Astrocyte of the cerebellum (primary cell): Measurements from ENCODE around the gene YBEY.

Experiments used
- DNase-seq: peaks from one replicate; pipeline ENCODE4 v3.0.0-alpha.2; 2011; ENCODE audit warnings: low read depth
- H3K4me3 ChIP-seq: 2 replicates; pipeline ENCODE4 v1.5.1; 2011; ENCODE audit warnings: mild to moderate bottlenecking, low read depth, low read length, moderate library complexity
- in situ Hi-C: cut with HindIII; loops from 2 replicates; pipeline ENCODE4 v1.10.0; 2017; ENCODE audit warnings: low sequenced_read_pairs
- TF ChIP-seq, protein P1 (sequence below): IDR thresholded peaks from 2 replicates; pipeline ENCODE4 v1.5.1; 2012; ENCODE audit warnings: low read length, low read depth, moderate library complexity, mild to moderate bottlenecking; ENCODE audit errors: missing control alignments

YBEY gene

DNA sequence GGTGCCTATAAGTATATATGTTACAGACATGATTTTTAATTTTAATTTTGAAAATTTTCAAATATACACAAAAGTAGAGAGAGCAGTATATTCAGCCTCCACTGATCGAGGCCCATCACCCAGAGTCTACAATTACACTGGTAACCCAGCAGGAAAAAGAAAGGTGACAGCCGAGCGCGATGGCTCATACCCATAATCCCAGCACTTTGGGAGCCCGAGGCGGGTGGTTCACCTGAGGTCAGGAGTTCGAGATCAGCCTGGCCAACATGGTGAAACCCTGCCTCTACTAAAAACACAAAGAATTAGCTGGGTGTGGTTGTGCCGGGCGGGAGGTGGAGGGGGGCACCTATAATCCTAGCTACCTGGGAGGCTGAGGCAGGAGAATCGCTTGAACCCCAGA lies 1.4 kb downstream of the YBEY start:
- in situ Hi-C loops = no loop called here
- no peak for DNase-seq
- TF ChIP-seq, protein P1, sequence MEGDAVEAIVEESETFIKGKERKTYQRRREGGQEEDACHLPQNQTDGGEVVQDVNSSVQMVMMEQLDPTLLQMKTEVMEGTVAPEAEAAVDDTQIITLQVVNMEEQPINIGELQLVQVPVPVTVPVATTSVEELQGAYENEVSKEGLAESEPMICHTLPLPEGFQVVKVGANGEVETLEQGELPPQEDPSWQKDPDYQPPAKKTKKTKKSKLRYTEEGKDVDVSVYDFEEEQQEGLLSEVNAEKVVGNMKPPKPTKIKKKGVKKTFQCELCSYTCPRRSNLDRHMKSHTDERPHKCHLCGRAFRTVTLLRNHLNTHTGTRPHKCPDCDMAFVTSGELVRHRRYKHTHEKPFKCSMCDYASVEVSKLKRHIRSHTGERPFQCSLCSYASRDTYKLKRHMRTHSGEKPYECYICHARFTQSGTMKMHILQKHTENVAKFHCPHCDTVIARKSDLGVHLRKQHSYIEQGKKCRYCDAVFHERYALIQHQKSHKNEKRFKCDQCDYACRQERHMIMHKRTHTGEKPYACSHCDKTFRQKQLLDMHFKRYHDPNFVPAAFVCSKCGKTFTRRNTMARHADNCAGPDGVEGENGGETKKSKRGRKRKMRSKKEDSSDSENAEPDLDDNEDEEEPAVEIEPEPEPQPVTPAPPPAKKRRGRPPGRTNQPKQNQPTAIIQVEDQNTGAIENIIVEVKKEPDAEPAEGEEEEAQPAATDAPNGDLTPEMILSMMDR = no peak
- peak overlapping the region; percentile 69 for H3K4me3 ChIP-seq

GRCh38 chr21:46289655-46290179 lies 3.6 kb downstream of the YBEY start:
- no peak overlapping the region for H3K4me3 ChIP-seq
- DNase-seq = no peak
- in situ Hi-C loops = no loop called here
- TF ChIP-seq, protein P1 = no peak

DNA sequence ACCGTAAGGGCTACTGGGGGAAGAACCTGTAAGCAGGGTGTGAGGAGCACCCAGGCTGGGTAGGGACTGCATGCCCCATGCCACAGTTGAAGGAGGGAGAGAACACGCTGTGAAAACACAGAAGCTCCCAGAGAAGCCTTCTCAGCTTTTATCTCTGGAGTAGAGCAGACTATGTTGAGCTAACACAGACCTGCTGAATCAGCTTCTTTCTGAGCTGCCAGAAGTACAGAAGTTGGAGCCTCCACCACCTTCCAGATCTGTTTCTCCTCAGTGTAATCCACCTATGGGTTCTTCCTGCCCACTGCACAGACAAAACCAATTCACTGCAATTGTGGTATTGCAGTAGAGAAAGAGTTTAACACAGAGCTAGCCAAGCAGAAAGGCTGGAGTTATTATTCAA lies 5.4 kb downstream of the YBEY start:
- TF ChIP-seq, protein P1 = no peak
- DNase-seq = no peak
- no peak overlapping the region for H3K4me3 ChIP-seq
- in situ Hi-C loops = no loop called here

GRCh38 chr21:46294647-46295176 lies 8.6 kb downstream of the YBEY start:
- DNase-seq = peak; percentile 43
- TF ChIP-seq, protein P1 = no peak
- in situ Hi-C loops = no loop called here
- H3K4me3 ChIP-seq = no peak overlapping the region

- TF ChIP-seq, protein P1 = no peak
- no peak overlapping the region for H3K4me3 ChIP-seq
- no peak for DNase-seq
- in situ Hi-C loops = no loop called here
Measured at GRCh38 chr21:46295177-46295770, 9.1 kb downstream of the YBEY start.

DNA sequence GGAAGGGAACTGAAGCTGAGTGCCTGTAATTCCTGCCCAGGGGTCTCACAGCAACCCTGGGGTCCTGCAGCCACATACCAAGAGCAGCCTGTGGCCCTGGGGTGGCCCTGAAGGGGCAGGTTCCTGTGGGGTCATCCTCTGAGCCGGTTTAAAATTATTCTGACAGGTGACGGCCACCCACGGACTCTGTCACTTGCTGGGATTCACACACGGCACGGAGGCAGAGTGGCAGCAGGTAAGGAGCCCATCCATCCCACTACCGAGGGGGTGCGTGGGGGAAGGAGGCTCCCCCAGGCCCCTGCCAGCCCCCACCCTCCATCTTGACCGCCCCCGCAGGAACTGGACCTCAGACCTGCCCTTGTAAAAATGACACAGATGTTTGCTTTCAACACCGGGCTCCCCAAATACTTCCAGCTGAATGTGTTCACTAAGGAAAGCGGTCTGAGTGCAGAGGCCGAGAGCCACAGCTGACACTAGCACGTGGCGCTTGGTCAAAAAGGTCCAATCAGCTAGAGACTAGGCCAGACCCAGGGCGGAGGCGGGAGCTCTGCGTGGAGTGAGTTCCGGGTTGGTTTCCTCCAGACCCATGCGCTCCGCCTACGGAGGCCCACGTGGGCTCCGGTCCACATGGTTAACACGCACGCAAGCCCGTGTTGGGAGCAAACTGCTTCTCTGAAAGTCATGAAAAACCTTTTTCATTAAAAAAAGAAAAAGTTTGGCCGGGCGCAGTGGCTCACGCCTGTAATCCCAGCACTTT lies 10.0 kb downstream of the YBEY start:
- no peak for DNase-seq
- TF ChIP-seq, protein P1 = no peak
- no peak overlapping the region for H3K4me3 ChIP-seq
- in situ Hi-C loops = no loop called here
